Liver (tissue), 9 donors: ENCODE measurements around the gene HVCN1. TPM values are rescaled to one million over a fixed set of nuclear protein-coding genes. Genes with fewer than 3 reads are reported as not detected.

Experiments used
- DNase-seq: peaks from one replicate; pipeline ENCODE4 v3.0.0-alpha.2; 2017; ENCODE audit warnings: low spot score
- H3K27ac ChIP-seq, 2 donors: one replicate each; pipeline ENCODE4 v1.7.0; 2013; ENCODE audit warnings: inconsistent platforms in 2 of 2, low read length in 2 of 2, control low read depth in 1 of 2, low read depth in 1 of 2, mild to moderate bottlenecking in 1 of 2
- H3K27me3 ChIP-seq, 4 donors: one replicate each; pipeline versions ENCODE4 v1.6.1 to v1.7.0; 2013; ENCODE audit warnings: low read length in 3 of 4, inconsistent platforms in 1 of 4, mild to moderate bottlenecking in 1 of 4, moderate library complexity in 1 of 4; ENCODE audit not compliant: control insufficient read depth in 4 of 4, insufficient read depth in 4 of 4
- H3K36me3 ChIP-seq, 4 donors: one replicate each; pipeline versions ENCODE4 v1.6.1 to v1.7.0; 2013; ENCODE audit warnings: low read length in 3 of 4, mild to moderate bottlenecking in 3 of 4, low read depth in 1 of 4, moderate library complexity in 1 of 4; ENCODE audit not compliant: control insufficient read depth in 4 of 4, insufficient read depth in 3 of 4
- H3K4me1 ChIP-seq, 4 donors: one replicate each; pipeline versions ENCODE4 v1.6.1 to v1.7.0; 2013; ENCODE audit warnings: low read length in 3 of 4, mild to moderate bottlenecking in 3 of 4, moderate library complexity in 1 of 4; ENCODE audit not compliant: control insufficient read depth in 4 of 4, insufficient read depth in 4 of 4
- H3K4me3 ChIP-seq, 3 donors: one replicate each; pipeline versions ENCODE4 v1.6.1 to v1.7.0; 2013; ENCODE audit warnings: low read length in 3 of 3, control low read depth in 1 of 3, low read depth in 1 of 3, mild to moderate bottlenecking in 1 of 3
- H3K9ac ChIP-seq, 2 donors: one replicate each; pipeline ENCODE4 v1.7.0; 2013; ENCODE audit warnings: low read length in 2 of 2, mild to moderate bottlenecking in 2 of 2, moderate library complexity in 2 of 2, control low read depth in 1 of 2, low read depth in 1 of 2
- H3K9me3 ChIP-seq, 4 donors: one replicate each; pipeline versions ENCODE4 v1.6.1 to v1.7.0; 2013; ENCODE audit warnings: low read length in 3 of 4; ENCODE audit not compliant: control insufficient read depth in 4 of 4
- EGR1 ChIP-seq, 2 donors: IDR thresholded peaks; 2 replicates each; pipeline ENCODE4 v1.6.1; 2016 to 2018; ENCODE audit warnings: antibody characterized with exemption in 2 of 2, low read depth in 2 of 2
- FOXA1 ChIP-seq: IDR thresholded peaks from 2 replicates; pipeline ENCODE4 v1.6.1; 2016; ENCODE audit warnings: antibody characterized with exemption
- FOXA2 ChIP-seq: IDR thresholded peaks from 2 replicates; pipeline ENCODE4 v1.6.1; 2016; ENCODE audit warnings: antibody characterized with exemption
- GABPA ChIP-seq, 2 donors: IDR thresholded peaks in 1 of 2; conservative IDR thresholded peaks in 1 of 2; 2 replicates each; pipeline ENCODE4 v1.6.1; 2016; ENCODE audit warnings: antibody characterized with exemption in 2 of 2, mild to moderate bottlenecking in 1 of 2, moderate library complexity in 1 of 2
- HNF4A ChIP-seq, 2 donors: conservative IDR thresholded peaks; 2 replicates each; pipeline ENCODE4 v1.6.1; 2016; ENCODE audit warnings: antibody characterized with exemption in 2 of 2, mild to moderate bottlenecking in 2 of 2
- HNF4G ChIP-seq: IDR thresholded peaks from 2 replicates; pipeline ENCODE4 v1.6.1; 2016; ENCODE audit warnings: antibody characterized with exemption
- JUND ChIP-seq, 2 donors: IDR thresholded peaks; 2 replicates each; pipeline ENCODE4 v1.6.1; 2016; ENCODE audit warnings: antibody characterized with exemption in 2 of 2
- RAD21 ChIP-seq, 2 donors: IDR thresholded peaks; 2 replicates each; pipeline ENCODE4 v1.6.1; 2016; ENCODE audit warnings: antibody characterized with exemption in 2 of 2, mild to moderate bottlenecking in 2 of 2
- RXRA ChIP-seq, 2 donors: IDR thresholded peaks; 2 replicates each; pipeline ENCODE4 v1.6.1; 2017 to 2018; ENCODE audit warnings: antibody characterized with exemption in 2 of 2, mild to moderate bottlenecking in 1 of 2
- SP1 ChIP-seq: IDR thresholded peaks from 2 replicates; pipeline ENCODE4 v1.6.1; 2018; ENCODE audit warnings: antibody characterized with exemption, mild to moderate bottlenecking
- TAF1 ChIP-seq: conservative IDR thresholded peaks from 2 replicates; pipeline ENCODE4 v1.6.1; 2016; ENCODE audit warnings: antibody characterized with exemption, mild to moderate bottlenecking
- YY1 ChIP-seq: IDR thresholded peaks from 2 replicates; pipeline ENCODE4 v1.6.1; 2016; ENCODE audit warnings: antibody characterized with exemption, mild to moderate bottlenecking
- WGBS: extraction: QIAGEN DNeasy Blood & Tissue Kit; methylation state at CpG from one replicate; pipeline ENCODE4 v1.1.7; 2013; 5-methylcytosine and 5-hydroxymethylcytosine counted together
- polyA plus RNA-seq, 2 donors: library from polyadenylated mRNA; stranded (reverse) in 1 of 2; unstranded in 1 of 2; fragments of 200-250 nt in 1 of 2; fragments of >200 nt in 1 of 2; fragmentation: Nextera tagmentation in 1 of 2; extraction: Ambion mirVana in 1 of 2; gene quantifications; one replicate each; pipeline versions ENCODE4 v1.2.1 to v1.2.3, GENCODE V29; 2013 to 2015
- total RNA-seq, 2 donors: library from RNA; depleted of rRNA; stranded (reverse); fragments of >200 nt; gene quantifications; one replicate each; pipeline ENCODE4 v1.2.3, GENCODE V29; 2014
- TF ChIP-seq, protein P1 (sequence below): IDR thresholded peaks from 2 replicates; pipeline ENCODE4 v1.6.1; 2016; ENCODE audit warnings: antibody characterized with exemption
- TF ChIP-seq, protein P2 (sequence below): IDR thresholded peaks from 2 replicates; pipeline ENCODE4 v1.6.1; 2016; ENCODE audit warnings: antibody characterized with exemption
- TF ChIP-seq, protein P3 (sequence below): fragments of 150-350 bp; IDR thresholded peaks from 2 replicates; pipeline ENCODE4 v1.5.1; 2017; ENCODE audit warnings: improper control_type of control experiment, low read depth, low read length; ENCODE audit not compliant: missing input control
- TF ChIP-seq, protein P4 (sequence below): IDR thresholded peaks from 2 replicates; pipeline ENCODE4 v1.6.1; 2016; ENCODE audit warnings: antibody characterized with exemption
- TF ChIP-seq, protein P5 (sequence below): IDR thresholded peaks from 2 replicates; pipeline ENCODE4 v1.6.1; 2016; ENCODE audit warnings: antibody characterized with exemption, mild to moderate bottlenecking
- donor health status: healthy.
- donor health status: healthy.
- donor health status: healthy.
- donor health status: healthy.
- donor health status: healthy.

The HVCN1 gene
- total and polyA plus RNA-seq, 4 donors: 1.8 to 5.4 (median 2.5) TPM

DNA sequence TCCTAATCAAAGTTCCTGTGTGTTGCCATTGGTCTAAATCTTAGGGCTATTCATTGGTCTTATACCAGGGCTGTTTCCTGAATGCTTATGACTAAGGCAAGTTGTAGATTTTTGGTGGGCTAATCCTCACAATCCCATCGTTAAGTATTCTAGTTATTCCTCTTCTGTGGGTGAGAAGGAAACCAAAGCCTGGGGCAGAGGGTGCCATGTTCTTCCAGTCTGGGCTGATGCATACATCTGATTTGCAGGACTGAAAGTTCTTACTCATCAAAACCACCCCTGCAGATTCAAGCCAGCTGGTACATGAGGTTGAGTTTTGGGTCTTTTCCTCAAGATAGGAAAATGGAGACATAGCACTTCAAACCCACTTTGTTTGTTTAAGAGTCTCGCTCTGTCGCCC, 28.1 kb upstream of the HVCN1 start:
- TF ChIP-seq EGR1 (IDR thresholded peaks at IDR 0.05; ENCODE audit: low read depth in 2 of 2) (no peak), SP1 (no peak), RXRA (IDR thresholded peaks at IDR 0.05) (no peak), FOXA1 (no peak), YY1 (no peak), HNF4G (no peak), FOXA2 (no peak), GABPA (IDR thresholded peaks at IDR 0.05 in 1 of 2, conservative IDR thresholded peaks at IDR 0.05 in 1 of 2) (no peak), RAD21 (IDR thresholded peaks at IDR 0.05) (no peak), TAF1 (no peak), HNF4A (conservative IDR thresholded peaks at IDR 0.05) (no peak), JUND (IDR thresholded peaks at IDR 0.05) (no peak)
- TF ChIP-seq, protein P1, sequence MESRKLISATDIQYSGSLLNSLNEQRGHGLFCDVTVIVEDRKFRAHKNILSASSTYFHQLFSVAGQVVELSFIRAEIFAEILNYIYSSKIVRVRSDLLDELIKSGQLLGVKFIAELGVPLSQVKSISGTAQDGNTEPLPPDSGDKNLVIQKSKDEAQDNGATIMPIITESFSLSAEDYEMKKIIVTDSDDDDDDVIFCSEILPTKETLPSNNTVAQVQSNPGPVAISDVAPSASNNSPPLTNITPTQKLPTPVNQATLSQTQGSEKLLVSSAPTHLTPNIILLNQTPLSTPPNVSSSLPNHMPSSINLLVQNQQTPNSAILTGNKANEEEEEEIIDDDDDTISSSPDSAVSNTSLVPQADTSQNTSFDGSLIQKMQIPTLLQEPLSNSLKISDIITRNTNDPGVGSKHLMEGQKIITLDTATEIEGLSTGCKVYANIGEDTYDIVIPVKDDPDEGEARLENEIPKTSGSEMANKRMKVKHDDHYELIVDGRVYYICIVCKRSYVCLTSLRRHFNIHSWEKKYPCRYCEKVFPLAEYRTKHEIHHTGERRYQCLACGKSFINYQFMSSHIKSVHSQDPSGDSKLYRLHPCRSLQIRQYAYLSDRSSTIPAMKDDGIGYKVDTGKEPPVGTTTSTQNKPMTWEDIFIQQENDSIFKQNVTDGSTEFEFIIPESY: no peak
- TF ChIP-seq, protein P2, sequence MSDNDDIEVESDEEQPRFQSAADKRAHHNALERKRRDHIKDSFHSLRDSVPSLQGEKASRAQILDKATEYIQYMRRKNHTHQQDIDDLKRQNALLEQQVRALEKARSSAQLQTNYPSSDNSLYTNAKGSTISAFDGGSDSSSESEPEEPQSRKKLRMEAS: no peak
- TF ChIP-seq, protein P3, sequence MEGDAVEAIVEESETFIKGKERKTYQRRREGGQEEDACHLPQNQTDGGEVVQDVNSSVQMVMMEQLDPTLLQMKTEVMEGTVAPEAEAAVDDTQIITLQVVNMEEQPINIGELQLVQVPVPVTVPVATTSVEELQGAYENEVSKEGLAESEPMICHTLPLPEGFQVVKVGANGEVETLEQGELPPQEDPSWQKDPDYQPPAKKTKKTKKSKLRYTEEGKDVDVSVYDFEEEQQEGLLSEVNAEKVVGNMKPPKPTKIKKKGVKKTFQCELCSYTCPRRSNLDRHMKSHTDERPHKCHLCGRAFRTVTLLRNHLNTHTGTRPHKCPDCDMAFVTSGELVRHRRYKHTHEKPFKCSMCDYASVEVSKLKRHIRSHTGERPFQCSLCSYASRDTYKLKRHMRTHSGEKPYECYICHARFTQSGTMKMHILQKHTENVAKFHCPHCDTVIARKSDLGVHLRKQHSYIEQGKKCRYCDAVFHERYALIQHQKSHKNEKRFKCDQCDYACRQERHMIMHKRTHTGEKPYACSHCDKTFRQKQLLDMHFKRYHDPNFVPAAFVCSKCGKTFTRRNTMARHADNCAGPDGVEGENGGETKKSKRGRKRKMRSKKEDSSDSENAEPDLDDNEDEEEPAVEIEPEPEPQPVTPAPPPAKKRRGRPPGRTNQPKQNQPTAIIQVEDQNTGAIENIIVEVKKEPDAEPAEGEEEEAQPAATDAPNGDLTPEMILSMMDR: no peak
- TF ChIP-seq, protein P4, sequence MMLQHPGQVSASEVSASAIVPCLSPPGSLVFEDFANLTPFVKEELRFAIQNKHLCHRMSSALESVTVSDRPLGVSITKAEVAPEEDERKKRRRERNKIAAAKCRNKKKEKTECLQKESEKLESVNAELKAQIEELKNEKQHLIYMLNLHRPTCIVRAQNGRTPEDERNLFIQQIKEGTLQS: no peak
- TF ChIP-seq, protein P5, sequence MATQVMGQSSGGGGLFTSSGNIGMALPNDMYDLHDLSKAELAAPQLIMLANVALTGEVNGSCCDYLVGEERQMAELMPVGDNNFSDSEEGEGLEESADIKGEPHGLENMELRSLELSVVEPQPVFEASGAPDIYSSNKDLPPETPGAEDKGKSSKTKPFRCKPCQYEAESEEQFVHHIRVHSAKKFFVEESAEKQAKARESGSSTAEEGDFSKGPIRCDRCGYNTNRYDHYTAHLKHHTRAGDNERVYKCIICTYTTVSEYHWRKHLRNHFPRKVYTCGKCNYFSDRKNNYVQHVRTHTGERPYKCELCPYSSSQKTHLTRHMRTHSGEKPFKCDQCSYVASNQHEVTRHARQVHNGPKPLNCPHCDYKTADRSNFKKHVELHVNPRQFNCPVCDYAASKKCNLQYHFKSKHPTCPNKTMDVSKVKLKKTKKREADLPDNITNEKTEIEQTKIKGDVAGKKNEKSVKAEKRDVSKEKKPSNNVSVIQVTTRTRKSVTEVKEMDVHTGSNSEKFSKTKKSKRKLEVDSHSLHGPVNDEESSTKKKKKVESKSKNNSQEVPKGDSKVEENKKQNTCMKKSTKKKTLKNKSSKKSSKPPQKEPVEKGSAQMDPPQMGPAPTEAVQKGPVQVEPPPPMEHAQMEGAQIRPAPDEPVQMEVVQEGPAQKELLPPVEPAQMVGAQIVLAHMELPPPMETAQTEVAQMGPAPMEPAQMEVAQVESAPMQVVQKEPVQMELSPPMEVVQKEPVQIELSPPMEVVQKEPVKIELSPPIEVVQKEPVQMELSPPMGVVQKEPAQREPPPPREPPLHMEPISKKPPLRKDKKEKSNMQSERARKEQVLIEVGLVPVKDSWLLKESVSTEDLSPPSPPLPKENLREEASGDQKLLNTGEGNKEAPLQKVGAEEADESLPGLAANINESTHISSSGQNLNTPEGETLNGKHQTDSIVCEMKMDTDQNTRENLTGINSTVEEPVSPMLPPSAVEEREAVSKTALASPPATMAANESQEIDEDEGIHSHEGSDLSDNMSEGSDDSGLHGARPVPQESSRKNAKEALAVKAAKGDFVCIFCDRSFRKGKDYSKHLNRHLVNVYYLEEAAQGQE: no peak
- H3K4me1 ChIP-seq: no peaks in the 10 kb centered on the region
- DNase-seq: no peak
- H3K9me3 ChIP-seq: no peaks in the 10 kb centered on the region
- peaks cover 2 to 42% (median 36%) of the 10 kb centered on the region in 4 donors for H3K36me3 ChIP-seq
- H3K9ac ChIP-seq: no peak overlapping the region
- H3K4me3 ChIP-seq: no peak overlapping the region
- H3K27me3 ChIP-seq: no peaks in the 10 kb centered on the region
- 94% methylated on average over 3 of the region's 3 CpGs for WGBS
- no peak overlapping the region for H3K27ac ChIP-seq

DNA sequence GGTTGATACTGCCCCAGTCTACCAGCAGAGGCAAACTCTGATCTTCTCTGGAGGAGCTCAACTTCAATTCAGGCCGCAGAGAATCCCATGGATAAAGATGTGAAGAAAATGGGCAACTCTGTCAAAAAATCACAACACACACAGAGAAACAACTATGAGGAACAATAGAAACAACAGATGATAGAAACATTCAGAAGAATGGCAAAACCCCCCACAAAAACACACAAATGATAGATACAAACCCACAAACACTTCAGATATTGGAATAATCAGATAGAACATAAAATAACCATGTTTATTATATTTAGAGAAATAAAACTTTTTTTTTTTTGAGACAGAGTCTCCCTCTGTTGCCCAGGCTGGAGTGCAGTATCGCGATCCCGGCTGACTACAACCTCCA, 20.0 kb upstream of the HVCN1 start:
- Histone ChIP-seq H3K9ac (no peak overlapping the region), H3K9me3 (no peaks in the 10 kb centered on the region), H3K4me3 (no peak overlapping the region), H3K27ac (no peak overlapping the region), H3K4me1 (no peaks in the 10 kb centered on the region), H3K36me3 (no peaks in the 10 kb centered on the region), H3K27me3 (no peaks in the 10 kb centered on the region)
- 97% methylated on average over 4 of the region's 4 CpGs for WGBS
- no peak for DNase-seq
- TF ChIP-seq EGR1 (IDR thresholded peaks at IDR 0.05; ENCODE audit: low read depth in 2 of 2) (no peak), FOXA2 (no peak), TAF1 (no peak), JUND (IDR thresholded peaks at IDR 0.05) (no peak), SP1 (no peak), GABPA (IDR thresholded peaks at IDR 0.05 in 1 of 2, conservative IDR thresholded peaks at IDR 0.05 in 1 of 2) (no peak), RXRA (IDR thresholded peaks at IDR 0.05) (no peak), HNF4G (no peak), FOXA1 (no peak)
- TF ChIP-seq, protein P2: no peak
- TF ChIP-seq, protein P4: no peak
- TF ChIP-seq, protein P5: no peak
